K562 (cell line): ENCODE measurements around the gene SLC24A3. TPM values are rescaled to one million over a fixed set of nuclear protein-coding genes. Genes with fewer than 3 reads are reported as not detected.

Source experiments
- ATAC-seq: fragments of 200-7000 bp; cut with Tn5 transposase; 3 replicates; pipeline ENCODE4 v1.9.1; 2020; ENCODE audit warnings: moderate library complexity
- BruUV-seq: library from RNA; stranded (reverse); fragments of 400-500 nt; replicated peaks from 2 replicates; lab custom pipeline; 2021; lab: Mats Ljungman, UMichigan
- CTCF ChIA-PET: fragments of 300-600 bp; formaldehyde crosslinking; extraction: SDS; loops from one replicate; lab custom pipeline; 2021; ENCODE audit warnings: low intra/inter-chr PET ratio; lab: Yijun Ruan, JAX
- POLR2A ChIA-PET: fragments of 300-600, 350-650 bp; sonication (Branson Sonifier 250); formaldehyde crosslinking; extraction: SDS; loops from one replicate; lab custom pipeline; 2021; ENCODE audit warnings: antibody characterized with exemption, inconsistent platforms; lab: Yijun Ruan, JAX
- DNase-seq, 4 experiments: peaks; one replicate each; pipeline versions ENCODE4 v3.0.0 to v3.0.0-alpha.2; 2011 to 2018; ENCODE audit warnings: low spot score in 3 of 4, mixed read lengths in 3 of 4; ENCODE audit errors: extremely low read depth in 1 of 4
- FAIRE-seq: peaks from 2 replicates; lab custom pipeline; 2011; peaks lifted over from hg19 to GRCh38; lab: Jason Lieb, UNC
- H2AFZ ChIP-seq: 2 replicates; pipeline ENCODE4 v1.6.0; 2011; ENCODE audit warnings: low read depth, low read length, control low read depth, inconsistent platforms
- H3K27ac ChIP-seq: fragments of 200-600 bp; 3 replicates; pipeline ENCODE4 v1.8.0; 2011; ENCODE audit warnings: low read depth, mild to moderate bottlenecking, control low read depth, inconsistent platforms, low read length, moderate library complexity, mixed read lengths; ENCODE audit errors: extremely low read depth
- H3K27me3 ChIP-seq, 2 experiments: fragments of 300-600 bp in 1 of 2; 2 replicates in 1 of 2; 3 replicates in 1 of 2; pipeline versions ENCODE4 v1.6.0 to v1.8.0; 2011; ENCODE audit warnings: inconsistent platforms in 2 of 2, low read length in 2 of 2, mild to moderate bottlenecking in 1 of 2, mixed read lengths in 1 of 2, moderate library complexity in 1 of 2; ENCODE audit not compliant: control insufficient read depth in 2 of 2, insufficient read depth in 2 of 2
- H3K36me3 ChIP-seq: fragments of 300-600 bp; 3 replicates; pipeline ENCODE4 v1.8.0; 2011; ENCODE audit warnings: mild to moderate bottlenecking, low read length, inconsistent platforms; ENCODE audit not compliant: control insufficient read depth, insufficient read depth
- H3K4me1 ChIP-seq, 2 experiments: fragments of 200-600 bp in 1 of 2; replicated peaks in 1 of 2; 2 replicates in 1 of 2; 3 replicates in 1 of 2; pipeline versions ENCODE4 v1.5.1 to v1.8.0; 2011; ENCODE audit warnings: inconsistent platforms in 2 of 2, low read length in 2 of 2, mild to moderate bottlenecking in 1 of 2, mixed read lengths in 1 of 2, moderate library complexity in 1 of 2; ENCODE audit not compliant: control insufficient read depth in 2 of 2, insufficient read depth in 2 of 2
- H3K4me2 ChIP-seq: 2 replicates; pipeline ENCODE4 v1.6.1; 2011; ENCODE audit warnings: low read length, control low read depth, inconsistent platforms, mixed read lengths; ENCODE audit not compliant: insufficient read depth
- H3K4me3 ChIP-seq: fragments of 200-600 bp; sonication (generic), shearing (Covaris generic); 2 replicates; pipeline ENCODE4 v1.5.1; 2016; ENCODE audit warnings: control low read depth, inconsistent platforms
- H3K79me2 ChIP-seq: fragments of 200-600 bp; 3 replicates; pipeline ENCODE4 v1.8.0; 2011; ENCODE audit warnings: low read length, inconsistent platforms; ENCODE audit not compliant: control insufficient read depth, insufficient read depth
- H3K9ac ChIP-seq, 2 experiments: 2 replicates each; pipeline versions ENCODE4 v1.6.0 to v1.6.1; 2011; ENCODE audit warnings: low read depth in 2 of 2, low read length in 2 of 2, control low read depth in 1 of 2, inconsistent platforms in 1 of 2, mild to moderate bottlenecking in 1 of 2, mixed read lengths in 1 of 2; ENCODE audit not compliant: insufficient read depth in 1 of 2
- H3K9me1 ChIP-seq: one replicate; pipeline ENCODE4 v1.6.0; 2011; ENCODE audit warnings: inconsistent platforms, mild to moderate bottlenecking, low read length, moderate library complexity; ENCODE audit not compliant: control insufficient read depth, insufficient read depth
- H3K9me3 ChIP-seq: replicated peaks from 2 replicates; pipeline ENCODE4 v1.5.1; 2011; ENCODE audit warnings: low read depth, low read length, inconsistent platforms; ENCODE audit not compliant: control insufficient read depth, insufficient read depth
- H4K20me1 ChIP-seq: replicated peaks from 2 replicates; pipeline ENCODE4 v1.6.1; 2011; ENCODE audit warnings: low read length, inconsistent platforms, mixed read lengths; ENCODE audit not compliant: control insufficient read depth, insufficient read depth
- BCOR ChIP-seq: fragments of 450-650 bp; IDR thresholded peaks from 2 replicates; pipeline ENCODE4 v1.6.1; 2016
- CBFA2T2 ChIP-seq: fragments of 450-650 bp; conservative IDR thresholded peaks from 2 replicates; pipeline ENCODE4 v1.6.1; 2017; ENCODE audit warnings: mild to moderate bottlenecking
- CHD2 ChIP-seq: IDR thresholded peaks from 2 replicates; pipeline ENCODE4 v1.6.1; 2011; ENCODE audit warnings: low read depth, low read length
- FIP1L1 ChIP-seq: fragments of 200-400 bp; formaldehyde crosslinking; IDR thresholded peaks from 2 replicates; pipeline ENCODE4 v1.6.1; 2018; ENCODE audit warnings: mild to moderate bottlenecking, low read depth, low read length; ENCODE audit not compliant: poor library complexity, severe bottlenecking
- NR1H2 ChIP-seq: sonication (generic); formaldehyde crosslinking; IDR thresholded peaks from 2 replicates; pipeline ENCODE4 v1.4.0; 2020; ENCODE audit warnings: mild to moderate bottlenecking, missing genetic modification reagents
- PCBP2 ChIP-seq: fragments of 200-400 bp; formaldehyde crosslinking; IDR thresholded peaks from 2 replicates; pipeline ENCODE4 v1.6.1; 2018; ENCODE audit warnings: low read length, low read depth, mild to moderate bottlenecking, moderate library complexity; ENCODE audit not compliant: poor library complexity, severe bottlenecking
- PHF8 ChIP-seq: fragments of 200-600 bp; sonication (generic); IDR thresholded peaks from 2 replicates; pipeline ENCODE4 v1.6.1; 2012; ENCODE audit warnings: mixed run types, mild to moderate bottlenecking, inconsistent platforms, low read length, moderate library complexity, borderline replicate concordance
- PURB ChIP-seq: sonication (generic); formaldehyde crosslinking; IDR thresholded peaks from 2 replicates; pipeline ENCODE4 v1.9.0; 2021; ENCODE audit warnings: low read depth, mild to moderate bottlenecking, missing genetic modification reagents
- RBM15 ChIP-seq: fragments of 200-400 bp; formaldehyde crosslinking; IDR thresholded peaks from 2 replicates; pipeline ENCODE4 v1.6.1; 2018; ENCODE audit warnings: mild to moderate bottlenecking, low read length, moderate library complexity; ENCODE audit not compliant: insufficient read depth
- TFAM ChIP-seq: fragments of 250-450 bp; sonication (Bioruptor Pico); conservative IDR thresholded peaks from 2 replicates; pipeline ENCODE4 v1.5.0; 2021; ENCODE audit warnings: mild to moderate bottlenecking, moderate library complexity
- ZNF121 ChIP-seq: sonication (generic); formaldehyde crosslinking; conservative IDR thresholded peaks from 2 replicates; pipeline ENCODE4 v1.8.0; 2022; ENCODE audit warnings: missing genetic modification reagents
- ZNF165 ChIP-seq: fragments of 250-450 bp; sonication (Bioruptor Pico); IDR thresholded peaks from 2 replicates; pipeline ENCODE4 v1.4.0; 2020; ENCODE audit warnings: borderline replicate concordance
- ZNF217 ChIP-seq: sonication (generic); formaldehyde crosslinking; IDR thresholded peaks from 2 replicates; pipeline ENCODE4 v1.8.0; 2022; ENCODE audit warnings: mild to moderate bottlenecking, missing genetic modification reagents
- ZNF354B ChIP-seq: fragments of 250-450 bp; sonication (Bioruptor Pico); IDR thresholded peaks from 2 replicates; pipeline ENCODE4 v1.4.0; 2020
- ZNF445 ChIP-seq: fragments of 250-450 bp; sonication (Bioruptor Pico); IDR thresholded peaks from 2 replicates; pipeline ENCODE4 v1.4.0; 2020; ENCODE audit warnings: low read depth, mild to moderate bottlenecking, moderate library complexity
- WGBS: fragments of 100-300 bp; shearing (Covaris generic); methylation state at CpG from one replicate; pipeline ENCODE4 v1.1.6; 2016; ENCODE audit warnings: low coverage, mixed read lengths; ENCODE audit not compliant: insufficient coverage; ENCODE audit errors: missing lambda C conversion rate; 5-methylcytosine and 5-hydroxymethylcytosine counted together
- in situ Hi-C: fragments of 300-500 bp; cut with MboI; formaldehyde crosslinking; loops from 4 replicates; pipeline ENCODE4 v1.15.0; 2018; ENCODE audit warnings: inconsistent platforms, mixed read lengths
- intact Hi-C: fragments of 100-400 bp; cut with micrococcal nuclease; formaldehyde crosslinking; loops from 2 replicates; pipeline ENCODE4 v1.14.2; 2022
- polyA plus RNA-seq, 8 experiments: library from polyadenylated mRNA; depleted of rRNA in 4 of 8; stranded (reverse) in 5 of 8; unstranded in 3 of 8; fragments of >200 nt; fragmentation: Nextera tagmentation in 2 of 8; fragmentation: Illumina TruSeq in 1 of 8; extraction: Ambion mirVana in 2 of 8; extraction: Trizol in 1 of 8; gene quantifications; 2 replicates each; pipeline versions ENCODE4 v1.2.1 to v1.2.3, GENCODE V29; 2011 to 2014; ENCODE audit warnings: inconsistent platforms in 1 of 8, missing spikeins in 1 of 8
- total RNA-seq, 7 experiments: library from RNA; depleted of rRNA in 6 of 7; stranded (reverse); fragments of >200 nt in 6 of 7; fragmentation: Illumina TruSeq in 2 of 7; extraction: Trizol in 2 of 7; gene quantifications; 2 replicates each; pipeline versions ENCODE4 v1.2.1 to v1.2.3, GENCODE V29; 2011 to 2021; ENCODE audit warnings: low replicate concordance in 1 of 7
- TF ChIP-seq, protein P1 (sequence below): IDR thresholded peaks from 3 replicates; pipeline ENCODE4 v1.6.1; 2011; ENCODE audit warnings: borderline replicate concordance, mild to moderate bottlenecking, moderate library complexity; ENCODE audit not compliant: insufficient read length; ENCODE audit errors: extremely low read depth

The SLC24A3 gene
- total and polyA plus RNA-seq, 9 of the 15 experiments (the other 6 are each of a cell fraction or from before 2014, with no cell fraction given): not detected

GRCh38 chr20:19693508-19693907 lies 481.1 kb downstream of the SLC24A3 start:
- no peak for DNase-seq
- BruUV-seq: no TSS peak
- Histone ChIP-seq H3K4me1 (no peaks in the 10 kb centered on the region), H3K4me3 (no peak overlapping the region), H3K9me1 (peaks cover 3% of the 10 kb centered on the region), H3K27me3 (no peaks in the 10 kb centered on the region; a peak in 1 of 5 replicates), H3K9me3 (no peaks in the 10 kb centered on the region), H3K79me2 (no peaks in the 10 kb centered on the region), H3K4me2 (no peak overlapping the region), H2AFZ (no peak overlapping the region), H3K27ac (no peak overlapping the region), H3K36me3 (no peaks in the 10 kb centered on the region), H4K20me1 (no peaks in the 10 kb centered on the region), H3K9ac (no peak overlapping the region)
- intact Hi-C loops (loop anchor here (2.0 to 10.0 kb wide), 2 partner anchors 91 to 301 kb away; no protein-coding TSS in a partner anchor), in situ Hi-C loops (no loop called here)
- WGBS: 6% methylated on average over 8 of the region's 8 CpGs
- ChIA-PET CTCF (no interaction called here), POLR2A (interaction anchor here (0.6 kb wide), 1 partner anchor 9 kb away, joined by 3 read pairs; no protein-coding TSS in a partner anchor)
- FAIRE-seq: no peak
- TF ChIP-seq ZNF445 (CRISPR knock-in tag) (no peak), PHF8 (no peak), NR1H2 (CRISPR knock-in tag) (no peak), CBFA2T2 (no peak)
- no peak for ATAC-seq

DNA sequence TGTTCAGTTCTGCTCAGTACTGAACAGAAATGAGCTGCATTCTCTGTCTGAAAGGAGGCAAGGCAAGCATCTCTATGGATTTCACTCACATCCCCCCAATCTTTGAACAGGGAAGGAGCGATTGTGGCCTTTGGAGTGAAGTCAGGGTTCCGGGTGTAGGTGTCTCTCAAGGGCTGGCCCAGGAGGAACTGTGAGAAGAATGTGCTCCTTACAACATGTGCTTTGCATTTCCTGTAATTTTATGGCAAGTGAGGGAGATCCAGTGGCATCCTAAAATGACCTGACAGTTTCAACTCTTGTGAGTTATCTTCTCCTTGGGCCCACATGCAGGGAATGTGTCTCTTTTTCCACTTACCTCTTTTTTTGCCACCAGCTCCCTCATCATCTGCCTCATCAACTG lies 482.6 kb downstream of the SLC24A3 start:
- no peak for FAIRE-seq
- CTCF ChIA-PET: no interaction called here
- TF ChIP-seq ZNF217 (CRISPR knock-in tag) (no peak), TFAM (CRISPR knock-in tag) (no peak), ZNF165 (no peak), PURB (CRISPR knock-in tag) (no peak), CHD2 (no peak), ZNF354B (CRISPR knock-in tag) (no peak), PCBP2 (no peak), ZNF121 (CRISPR knock-in tag) (no peak), RBM15 (no peak), FIP1L1 (no peak), BCOR (no peak)
- TF ChIP-seq, protein P1, sequence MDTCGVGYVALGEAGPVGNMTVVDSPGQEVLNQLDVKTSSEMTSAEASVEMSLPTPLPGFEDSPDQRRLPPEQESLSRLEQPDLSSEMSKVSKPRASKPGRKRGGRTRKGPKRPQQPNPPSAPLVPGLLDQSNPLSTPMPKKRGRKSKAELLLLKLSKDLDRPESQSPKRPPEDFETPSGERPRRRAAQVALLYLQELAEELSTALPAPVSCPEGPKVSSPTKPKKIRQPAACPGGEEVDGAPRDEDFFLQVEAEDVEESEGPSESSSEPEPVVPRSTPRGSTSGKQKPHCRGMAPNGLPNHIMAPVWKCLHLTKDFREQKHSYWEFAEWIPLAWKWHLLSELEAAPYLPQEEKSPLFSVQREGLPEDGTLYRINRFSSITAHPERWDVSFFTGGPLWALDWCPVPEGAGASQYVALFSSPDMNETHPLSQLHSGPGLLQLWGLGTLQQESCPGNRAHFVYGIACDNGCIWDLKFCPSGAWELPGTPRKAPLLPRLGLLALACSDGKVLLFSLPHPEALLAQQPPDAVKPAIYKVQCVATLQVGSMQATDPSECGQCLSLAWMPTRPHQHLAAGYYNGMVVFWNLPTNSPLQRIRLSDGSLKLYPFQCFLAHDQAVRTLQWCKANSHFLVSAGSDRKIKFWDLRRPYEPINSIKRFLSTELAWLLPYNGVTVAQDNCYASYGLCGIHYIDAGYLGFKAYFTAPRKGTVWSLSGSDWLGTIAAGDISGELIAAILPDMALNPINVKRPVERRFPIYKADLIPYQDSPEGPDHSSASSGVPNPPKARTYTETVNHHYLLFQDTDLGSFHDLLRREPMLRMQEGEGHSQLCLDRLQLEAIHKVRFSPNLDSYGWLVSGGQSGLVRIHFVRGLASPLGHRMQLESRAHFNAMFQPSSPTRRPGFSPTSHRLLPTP: no peak

More for the DNA sequence above, 482.6 kb downstream of the SLC24A3 start:
- POLR2A ChIA-PET: no interaction called here
- no peak overlapping the region for H3K27ac ChIP-seq
- 18% methylated on average over 2 of the region's 2 CpGs for WGBS
- no peaks in the 10 kb centered on the region for H4K20me1 ChIP-seq
- DNase-seq: no peak
- H3K4me2 ChIP-seq: no peak overlapping the region
- no peaks in the 10 kb centered on the region for H3K36me3 ChIP-seq
- no peaks in the 10 kb centered on the region for H3K4me1 ChIP-seq
- H3K4me3 ChIP-seq: no peak overlapping the region
- H3K9ac ChIP-seq: no peak overlapping the region
- no peaks in the 10 kb centered on the region; a peak in 1 of 5 replicates for H3K27me3 ChIP-seq
- ATAC-seq: no peak
- H3K9me1 ChIP-seq: peaks cover 3% of the 10 kb centered on the region
- in situ Hi-C loops: no loop called here
- no peaks in the 10 kb centered on the region for H3K9me3 ChIP-seq
- no TSS peak for BruUV-seq
- intact Hi-C loops: loop anchor here (10.0 kb wide), 1 partner anchor 90 kb away; no protein-coding TSS in a partner anchor
- no peak overlapping the region for H2AFZ ChIP-seq
- H3K79me2 ChIP-seq: no peaks in the 10 kb centered on the region
